OCI-LY3 (cell line): ENCODE measurements around the gene RESP18.

Experiments used
- CTCF ChIP-seq: fragments of 200-600, 300-600 bp; sonication (generic); IDR thresholded peaks from 2 replicates; pipeline ENCODE4 v1.5.1; 2014; ENCODE audit warnings: antibody characterized with exemption, low read length, low read depth
- EZH2phosphoT487 ChIP-seq: fragments of 200-600 bp; shearing (Covaris generic); IDR thresholded peaks from 2 replicates; pipeline ENCODE4 v1.6.1; 2018; ENCODE audit warnings: antibody characterized with exemption, mixed run types, low read depth

- TF ChIP-seq CTCF (no peak), EZH2phosphoT487 (no peak)
Observed at GRCh38 chr2:219282375-219282774, 50.2 kb downstream of the RESP18 start.
